B cell (primary cell): ENCODE data around the gene SIL1. TPM values are rescaled to one million over a fixed set of nuclear protein-coding genes. Genes with fewer than 3 reads are reported as not detected.

ENCODE experiments used
- ATAC-seq: fragments of 200-7000 bp; cut with Tn5 transposase; one replicate; pipeline ENCODE4 v1.10.0; 2021; ENCODE audit warnings: low read depth, mild to moderate bottlenecking, moderate number of reproducible peaks, moderate library complexity
- CTCF ChIA-PET: fragments of 350-600 bp; sonication (Branson Sonifier 250); formaldehyde crosslinking; loops from one replicate; lab custom pipeline; 2021; ENCODE audit warnings: antibody characterized with exemption, inconsistent platforms; lab: Charles Lee
- POLR2A ChIA-PET: fragments of 350-600 bp; sonication (Branson Sonifier 250); formaldehyde crosslinking; loops from one replicate; lab custom pipeline; 2021; ENCODE audit warnings: antibody characterized with exemption; lab: Charles Lee
- DNase-seq: peaks from one replicate; pipeline ENCODE4 v3.0.0; 2013
- H2AFZ ChIP-seq: 2 replicates; pipeline ENCODE4 v1.6.1; 2012; ENCODE audit warnings: mild to moderate bottlenecking, low read depth, low read length; ENCODE audit not compliant: insufficient read depth, poor library complexity, severe bottlenecking
- H3K27ac ChIP-seq, 2 donors: 1 replicate in 1 of 2; 2 replicates in 1 of 2; pipeline ENCODE4 v1.5.1; 2012 to 2013; ENCODE audit warnings: low read length in 2 of 2, mild to moderate bottlenecking in 2 of 2, moderate library complexity in 1 of 2
- H3K27me3 ChIP-seq, 4 experiments: fragments of 200-600 bp in 1 of 4; sonication (generic) in 1 of 4; replicated peaks in 1 of 4; 1 replicate in 2 of 4; 2 replicates in 2 of 4; pipeline versions ENCODE4 v1.6.1 to v1.7.0; 2013 to 2016; ENCODE audit warnings: low read length in 3 of 4, mild to moderate bottlenecking in 2 of 4, mixed read lengths in 1 of 4, moderate library complexity in 1 of 4; ENCODE audit not compliant: insufficient read depth in 4 of 4, control insufficient read depth in 3 of 4; ENCODE audit errors: control extremely low read depth in 1 of 4
- H3K36me3 ChIP-seq, 2 experiments: replicated peaks in 1 of 2; 1 replicate in 1 of 2; 2 replicates in 1 of 2; pipeline versions ENCODE4 v1.6.1 to v1.7.1; 2013; ENCODE audit warnings: low read length in 1 of 2; ENCODE audit not compliant: insufficient read depth in 2 of 2, control insufficient read depth in 1 of 2; ENCODE audit errors: control extremely low read depth in 1 of 2, extremely low read depth in 1 of 2
- H3K4me1 ChIP-seq, 2 donors: fragments of 200-600 bp in 1 of 2; sonication (generic) in 1 of 2; 1 replicate in 1 of 2; 2 replicates in 1 of 2; pipeline versions ENCODE4 v1.5.1 to v1.6.1; 2013 to 2017; ENCODE audit warnings: low read length in 2 of 2; ENCODE audit not compliant: control insufficient read depth in 2 of 2, insufficient read depth in 2 of 2
- H3K4me2 ChIP-seq: replicated peaks from 2 replicates; pipeline ENCODE3; 2012; ENCODE audit warnings: mild to moderate bottlenecking, low read depth, low read length; ENCODE audit not compliant: poor library complexity, severe bottlenecking
- H3K4me3 ChIP-seq, 5 experiments: fragments of 200-600 bp in 1 of 5; sonication (generic) in 1 of 5; 1 replicate in 3 of 5; 2 replicates in 2 of 5; pipeline versions ENCODE4 v1.5.1 to v1.7.0; 2011 to 2016; ENCODE audit warnings: low read length in 4 of 5, mild to moderate bottlenecking in 4 of 5, low read depth in 2 of 5, control low read depth in 1 of 5, moderate library complexity in 1 of 5; ENCODE audit not compliant: insufficient read depth in 1 of 5; ENCODE audit errors: control extremely low read depth in 1 of 5, extremely low read depth in 1 of 5
- H3K79me2 ChIP-seq: fragments of 200-600 bp; sonication (generic); one replicate; pipeline ENCODE4 v1.6.0; 2016; ENCODE audit warnings: low read length; ENCODE audit not compliant: control insufficient read depth, insufficient read depth
- H3K9ac ChIP-seq: fragments of 200-600 bp; sonication (generic); 2 replicates; pipeline ENCODE4 v1.6.1; 2017; ENCODE audit warnings: mild to moderate bottlenecking, low read length, moderate library complexity
- H3K9me3 ChIP-seq, 3 donors: one replicate each; pipeline versions ENCODE4 v1.6.1 to v1.7.1; 2013; ENCODE audit warnings: low read length in 2 of 3; ENCODE audit not compliant: control insufficient read depth in 2 of 3, insufficient read depth in 1 of 3; ENCODE audit errors: control extremely low read depth in 1 of 3
- H4K20me1 ChIP-seq: 2 replicates; pipeline ENCODE4 v1.6.0; 2012; ENCODE audit warnings: mild to moderate bottlenecking, low read length; ENCODE audit not compliant: insufficient read depth, control insufficient read depth, poor library complexity, severe bottlenecking
- H3K27ac Mint-ChIP-seq: one replicate; pipeline ENCODE4 v1.8.0; 2021; ENCODE audit warnings: mixed read lengths
- H3K27me3 Mint-ChIP-seq: one replicate; pipeline ENCODE4 v1.8.0; 2021; ENCODE audit warnings: mixed read lengths
- H3K4me1 Mint-ChIP-seq: one replicate; pipeline ENCODE4 v1.8.0; 2021; ENCODE audit warnings: mixed read lengths
- H3K4me3 Mint-ChIP-seq: one replicate; pipeline ENCODE4 v1.8.0; 2021; ENCODE audit warnings: mixed read lengths
- H3K9me3 Mint-ChIP-seq: one replicate; pipeline ENCODE4 v1.8.0; 2022; ENCODE audit warnings: mixed read lengths; ENCODE audit not compliant: insufficient read depth
- CTCF ChIP-seq: fragments of 200-600 bp; IDR thresholded peaks from one replicate; pipeline ENCODE4 v1.8.0; 2022; ENCODE audit warnings: antibody characterized with exemption, mild to moderate bottlenecking
- EZH2 ChIP-seq: IDR thresholded peaks from 2 replicates; pipeline ENCODE4 v1.6.1; 2012; ENCODE audit warnings: borderline replicate concordance, low read depth, mild to moderate bottlenecking, moderate library complexity, low read length; ENCODE audit not compliant: insufficient read depth, poor library complexity, severe bottlenecking
- WGBS: methylation state at CpG from one replicate; pipeline ENCODE4 v1.1.5; 2013; ENCODE audit warnings: missing lambda C conversion rate; ENCODE audit not compliant: insufficient coverage; 5-methylcytosine and 5-hydroxymethylcytosine counted together
- intact Hi-C: fragments of 100-400 bp; cut with micrococcal nuclease; formaldehyde crosslinking; loops from one replicate; pipeline ENCODE4 v1.10.0; 2022
- polyA plus RNA-seq: library from polyadenylated mRNA; depleted of rRNA; stranded (reverse); fragments of >200 nt; gene quantifications from 2 replicates; pipeline ENCODE4 v1.2.3, GENCODE V29; 2012
- total RNA-seq, 2 donors: library from RNA; stranded (reverse); fragments of 120-200 nt in 1 of 2; gene quantifications; 1 replicate in 1 of 2; 2 replicates in 1 of 2; pipeline versions ENCODE4 v1.2.3 to v1.2.4, GENCODE V29; 2013 to 2022

SIL1 gene
- total and polyA plus RNA-seq, 2 donors (not counting 1 experiment from before 2014, with no cell fraction given): 16.9 to 19.8 TPM

GRCh38 chr5:138927544-138927943 is 270.6 kb downstream of the SIL1 start:
- Histone ChIP-seq H3K9me3 (no peaks in the 10 kb centered on the region), H2AFZ (no peak overlapping the region), H4K20me1 (no peaks in the 10 kb centered on the region), H3K4me3 (no peak overlapping the region), H3K4me1 (no peaks in the 10 kb centered on the region), H3K27ac (no peak overlapping the region), H3K36me3 (peaks cover 1 to 51% of the 10 kb centered on the region in 2 experiments), H3K27me3 (no peaks in the 10 kb centered on the region), H3K9ac (no peak overlapping the region), H3K79me2 (no peaks in the 10 kb centered on the region), H3K4me2 (no peak overlapping the region)
- Mint-ChIP-seq H3K27me3 (no peaks in the 10 kb centered on the region), H3K27ac (no peak overlapping the region), H3K4me1 (no peaks in the 10 kb centered on the region), H3K4me3 (no peak overlapping the region), H3K9me3 (no peaks in the 10 kb centered on the region)
- intact Hi-C loops: no loop called here
- DNase-seq (no peak), ATAC-seq (no peak)
- 94% methylated on average over 7 of the region's 8 CpGs for WGBS
- ChIA-PET POLR2A (no interaction called here), CTCF (interaction anchor here (0.5 kb wide), 1 partner anchor 10 kb away, joined by 3 read pairs; no protein-coding TSS in a partner anchor)
- no peak for TF ChIP-seq CTCF
- TF ChIP-seq EZH2: no peak

GRCh38 chr5:138926688-138927448 is 271.3 kb downstream of the SIL1 start:
- H3K27ac Mint-ChIP-seq: no peak overlapping the region
- Histone ChIP-seq H3K9me3 (no peaks in the 10 kb centered on the region), H3K79me2 (no peaks in the 10 kb centered on the region), H3K9ac (no peak overlapping the region), H3K4me3 (no peak overlapping the region), H3K4me2 (no peak overlapping the region), H3K4me1 (no peaks in the 10 kb centered on the region), H2AFZ (no peak overlapping the region), H4K20me1 (no peaks in the 10 kb centered on the region), H3K36me3 (peaks cover 1 to 44% of the 10 kb centered on the region in 2 experiments), H3K27ac (no peak overlapping the region), H3K27me3 (no peaks in the 10 kb centered on the region)
- 96% methylated on average over 16 of the region's 16 CpGs for WGBS
- DNase-seq: no peak
- H3K4me1 Mint-ChIP-seq: no peaks in the 10 kb centered on the region
- POLR2A ChIA-PET: no interaction called here
- ATAC-seq: no peak
- H3K27me3 Mint-ChIP-seq: no peaks in the 10 kb centered on the region
- no peaks in the 10 kb centered on the region for H3K9me3 Mint-ChIP-seq
- CTCF ChIA-PET: no interaction called here
- intact Hi-C loops: no loop called here
- TF ChIP-seq EZH2 (no peak), CTCF (no peak)
- no peak overlapping the region for H3K4me3 Mint-ChIP-seq
